GM12878 (cell line): Measurements from ENCODE around the gene RAPGEF1. TPM values are rescaled to one million over a fixed set of nuclear protein-coding genes. Genes with fewer than 3 reads are reported as not detected.

ENCODE experiments used
- ATAC-seq: fragments of 200-7000 bp; cut with Tn5 transposase; 3 replicates; pipeline ENCODE4 v1.9.1; 2020; ENCODE audit warnings: mild to moderate bottlenecking, moderate library complexity
- BruUV-seq: library from RNA; stranded (reverse); fragments of 400-500 nt; replicated peaks from 2 replicates; lab custom pipeline; 2021; lab: Mats Ljungman, UMichigan
- CTCF ChIA-PET: fragments of 300-600 bp; sonication (Branson Sonifier 250); formaldehyde crosslinking; extraction: SDS; loops from one replicate; lab custom pipeline; 2021; ENCODE audit warnings: inconsistent platforms; lab: Yijun Ruan, JAX
- POLR2A ChIA-PET: fragments of 350-600 bp; formaldehyde crosslinking; extraction: SDS; loops from one replicate; lab custom pipeline; 2021; ENCODE audit warnings: inconsistent platforms; lab: Charles Lee
- RAD21 ChIA-PET: fragments of 300-600 bp; sonication (Branson Sonifier 250); formaldehyde crosslinking; loops from one replicate; lab custom pipeline; 2023; ENCODE audit warnings: antibody characterized with exemption; ENCODE audit not compliant: unreplicated experiment; lab: Charles Lee
- SMC1A ChIA-PET: fragments of 300-600 bp; sonication (Branson Sonifier 250); formaldehyde crosslinking; loops from one replicate; lab custom pipeline; 2023; ENCODE audit not compliant: unreplicated experiment, uncharacterized antibody; lab: Charles Lee
- DNase-seq: peaks from one replicate; pipeline ENCODE4 v3.0.0-alpha.2; 2011; ENCODE audit warnings: low read depth, low spot score
- FAIRE-seq: peaks from 3 replicates; lab custom pipeline; 2011; peaks lifted over from hg19 to GRCh38; lab: Jason Lieb, UNC
- H2AFZ ChIP-seq: 2 replicates; pipeline ENCODE4 v1.6.0; 2011; ENCODE audit warnings: low read depth, low read length, control low read depth; ENCODE audit not compliant: control insufficient read depth
- H3K27ac ChIP-seq: 2 replicates; pipeline ENCODE4 v1.5.1; 2011; ENCODE audit warnings: control low read depth; ENCODE audit not compliant: control insufficient read depth, insufficient read depth
- H3K27me3 ChIP-seq, 2 experiments: replicated peaks in 1 of 2; 2 replicates each; pipeline versions ENCODE4 v1.6.0 to v1.6.1; 2011; ENCODE audit warnings: low read length in 1 of 2; ENCODE audit not compliant: control insufficient read depth in 2 of 2, insufficient read depth in 2 of 2
- H3K36me3 ChIP-seq, 2 experiments: 2 replicates each; pipeline ENCODE4 v1.5.1; 2011; ENCODE audit warnings: low read length in 1 of 2; ENCODE audit not compliant: control insufficient read depth in 2 of 2, insufficient read depth in 2 of 2
- H3K4me1 ChIP-seq: 2 replicates; pipeline ENCODE4 v1.6.1; 2011; ENCODE audit warnings: mild to moderate bottlenecking, low read length, moderate library complexity, mixed read lengths; ENCODE audit not compliant: control insufficient read depth, insufficient read depth
- H3K4me2 ChIP-seq: 2 replicates; pipeline ENCODE4 v1.6.0; 2011; ENCODE audit warnings: control low read depth; ENCODE audit not compliant: control insufficient read depth, insufficient read depth
- H3K4me3 ChIP-seq: fragments of 200-600 bp; sonication (generic); 2 replicates; pipeline ENCODE4 v1.5.1; 2016
- H3K79me2 ChIP-seq: 2 replicates; pipeline ENCODE4 v1.6.0; 2011; ENCODE audit warnings: low read length; ENCODE audit not compliant: control insufficient read depth, insufficient read depth
- H3K9ac ChIP-seq: 2 replicates; pipeline ENCODE4 v1.8.0; 2011; ENCODE audit warnings: low read length, control low read depth, mixed read lengths; ENCODE audit not compliant: control insufficient read depth, insufficient read depth
- H3K9me3 ChIP-seq: replicated peaks from 3 replicates; pipeline ENCODE4 v1.5.1; 2011; ENCODE audit warnings: mild to moderate bottlenecking, low read length; ENCODE audit not compliant: control insufficient read depth, insufficient read depth
- H4K20me1 ChIP-seq: 2 replicates; pipeline ENCODE4 v1.6.0; 2011; ENCODE audit not compliant: control insufficient read depth, insufficient read depth
- EED ChIP-seq: sonication (generic); IDR thresholded peaks from 2 replicates; pipeline ENCODE4 v1.6.1; 2016; ENCODE audit warnings: antibody characterized with exemption, low read depth
- ESRRA ChIP-seq: IDR thresholded peaks from 2 replicates; pipeline ENCODE4 v1.6.1; 2012; ENCODE audit warnings: mild to moderate bottlenecking, low read length, improper control_type of control experiment
- PAX5 ChIP-seq: IDR thresholded peaks from 2 replicates; pipeline ENCODE4 v1.6.1; 2011; ENCODE audit warnings: low read depth, low read length, borderline replicate concordance
- SMARCA5 ChIP-seq: fragments of 450-650 bp; IDR thresholded peaks from 2 replicates; pipeline ENCODE4 v1.6.1; 2017; ENCODE audit warnings: mild to moderate bottlenecking
- WGBS: methylation state at CpG from one replicate; pipeline ENCODE4 v1.1.6; 2016; ENCODE audit warnings: low lambda C conversion rate; ENCODE audit not compliant: insufficient replicate concordance, insufficient coverage; ENCODE audit errors: missing lambda C conversion rate; 5-methylcytosine and 5-hydroxymethylcytosine counted together
- in situ Hi-C: fragments of 300-500 bp; cut with MboI; formaldehyde crosslinking; loops from 9 replicates; pipeline ENCODE4 v1.14.3; 2018; ENCODE audit warnings: mixed read lengths
- intact Hi-C: fragments of 100-400 bp; cut with micrococcal nuclease; formaldehyde crosslinking; loops from one replicate; pipeline ENCODE4 v1.14.2; 2022; ENCODE audit not compliant: unreplicated experiment
- polyA plus RNA-seq, 11 experiments: library from polyadenylated mRNA; depleted of rRNA in 4 of 11; unstranded in 6 of 11; stranded (reverse) in 5 of 11; fragments of >200 nt; fragmentation: Nextera tagmentation in 4 of 11; fragmentation: Illumina TruSeq in 1 of 11; extraction: Ambion mirVana in 4 of 11; extraction: Trizol in 1 of 11; gene quantifications; 1 replicate in 1 of 11; 2 replicates in 10 of 11; pipeline versions ENCODE4 v1.2.1 to v1.2.3, GENCODE V29; 2011 to 2016; ENCODE audit warnings: inconsistent platforms in 2 of 11, missing spikeins in 2 of 11, low read depth in 1 of 11
- total RNA-seq, 4 experiments: library from RNA; depleted of rRNA in 3 of 4; stranded (reverse); fragments of >200 nt in 3 of 4; fragmentation: Illumina TruSeq in 1 of 4; extraction: Trizol in 1 of 4; gene quantifications; 2 replicates each; pipeline versions ENCODE4 v1.2.1 to v1.2.3, GENCODE V29; 2013 to 2021
- TF ChIP-seq, protein P1 (sequence below): IDR thresholded peaks from 2 replicates; pipeline ENCODE4 v1.6.1; 2012; ENCODE audit warnings: improper control_type of control experiment, low read depth, low read length; ENCODE audit not compliant: insufficient replicate concordance

RAPGEF1 gene
- total and polyA plus RNA-seq, 10 of the 15 experiments (the other 5 are each of a cell fraction or from before 2014, with no cell fraction given): 0.42 to 113 (median 45.9) TPM

DNA sequence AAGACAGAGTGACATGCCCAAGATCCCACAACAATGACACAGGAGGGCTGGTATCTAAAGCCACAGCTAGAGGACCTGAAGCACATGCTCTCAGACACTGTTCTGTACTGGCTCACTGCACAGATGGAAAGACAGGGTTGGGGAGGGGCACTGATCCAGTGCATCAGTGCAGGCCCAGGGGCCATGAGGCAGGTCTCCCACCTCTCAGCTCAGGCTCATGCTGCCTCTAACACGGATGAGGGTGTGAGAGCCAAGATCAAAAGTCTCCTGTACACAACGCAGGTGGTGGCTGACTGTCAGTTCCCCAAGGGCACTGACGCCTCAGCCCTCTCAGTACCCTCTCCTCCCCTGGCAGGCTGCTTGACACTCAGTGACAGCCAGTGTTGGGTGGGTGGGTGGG, 10.9 kb downstream of the RAPGEF1 start (continued):
- TF ChIP-seq PAX5: peak; percentile 13; the same call in 1 of the 2 replicates
- peak; percentile 71 for TF ChIP-seq SMARCA5
- no peak for TF ChIP-seq ESRRA

DNA sequence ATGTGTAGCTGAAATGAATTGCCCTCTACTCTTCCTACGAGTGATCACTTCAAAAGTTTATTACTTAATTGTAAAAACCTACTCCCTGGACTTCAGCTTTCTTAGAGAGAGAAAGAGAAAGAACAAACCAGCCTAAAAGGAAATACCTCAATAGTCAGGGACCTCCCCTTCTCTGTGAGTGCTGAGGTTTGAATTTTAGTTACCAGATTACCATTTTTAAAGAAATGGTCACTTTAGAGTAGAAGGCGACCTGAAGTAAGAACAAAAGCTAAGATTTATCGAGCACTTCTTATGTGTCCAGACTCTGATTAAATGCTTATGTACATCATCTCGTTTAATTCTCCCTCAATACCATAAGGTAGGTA, 11.3 kb downstream of the RAPGEF1 start:
- no peaks in the 10 kb centered on the region for H3K9me3 ChIP-seq
- TSS peak; percentile 73 for BruUV-seq
- RAD21 ChIA-PET: interaction anchor here (1.1 to 17.7 kb wide), 13 partner anchors 9 to 118 kb away, joined by 3 to 408 read pairs (median 11); no protein-coding TSS in a partner anchor
- H3K27ac ChIP-seq: peak overlapping the region; percentile 99
- no peaks in the 10 kb centered on the region for H3K27me3 ChIP-seq
- FAIRE-seq (no peak), ATAC-seq (peak; percentile 11), DNase-seq (no peak)
- in situ Hi-C loops (loop anchor here (10.0 kb wide), 1 partner anchor 464 kb away; no protein-coding TSS in a partner anchor), intact Hi-C loops (loop anchor here (1.0 to 2.0 kb wide), 3 partner anchors 18 to 60 kb away; no protein-coding TSS in a partner anchor)
- peak overlapping the region; percentile 63 for H3K4me3 ChIP-seq
- peak overlapping the region; percentile 97 for H3K4me2 ChIP-seq
- peaks cover 90% of the 10 kb centered on the region for H3K79me2 ChIP-seq
- H3K9ac ChIP-seq: peak overlapping the region; percentile 77
- POLR2A ChIA-PET: interaction anchor here (0.6 to 17.4 kb wide), 8 partner anchors 9 to 106 kb away, joined by 3 to 291 read pairs (median 10); partner anchors contain the start of gene RAPGEF1
- CTCF ChIA-PET: interaction anchor here (1.4 to 17.1 kb wide), 9 partner anchors 9 to 137 kb away, joined by 4 to 197 read pairs (median 14); partner anchors contain the start of gene RAPGEF1
- peaks cover 74% of the 10 kb centered on the region for H3K4me1 ChIP-seq
- TF ChIP-seq, protein P1, sequence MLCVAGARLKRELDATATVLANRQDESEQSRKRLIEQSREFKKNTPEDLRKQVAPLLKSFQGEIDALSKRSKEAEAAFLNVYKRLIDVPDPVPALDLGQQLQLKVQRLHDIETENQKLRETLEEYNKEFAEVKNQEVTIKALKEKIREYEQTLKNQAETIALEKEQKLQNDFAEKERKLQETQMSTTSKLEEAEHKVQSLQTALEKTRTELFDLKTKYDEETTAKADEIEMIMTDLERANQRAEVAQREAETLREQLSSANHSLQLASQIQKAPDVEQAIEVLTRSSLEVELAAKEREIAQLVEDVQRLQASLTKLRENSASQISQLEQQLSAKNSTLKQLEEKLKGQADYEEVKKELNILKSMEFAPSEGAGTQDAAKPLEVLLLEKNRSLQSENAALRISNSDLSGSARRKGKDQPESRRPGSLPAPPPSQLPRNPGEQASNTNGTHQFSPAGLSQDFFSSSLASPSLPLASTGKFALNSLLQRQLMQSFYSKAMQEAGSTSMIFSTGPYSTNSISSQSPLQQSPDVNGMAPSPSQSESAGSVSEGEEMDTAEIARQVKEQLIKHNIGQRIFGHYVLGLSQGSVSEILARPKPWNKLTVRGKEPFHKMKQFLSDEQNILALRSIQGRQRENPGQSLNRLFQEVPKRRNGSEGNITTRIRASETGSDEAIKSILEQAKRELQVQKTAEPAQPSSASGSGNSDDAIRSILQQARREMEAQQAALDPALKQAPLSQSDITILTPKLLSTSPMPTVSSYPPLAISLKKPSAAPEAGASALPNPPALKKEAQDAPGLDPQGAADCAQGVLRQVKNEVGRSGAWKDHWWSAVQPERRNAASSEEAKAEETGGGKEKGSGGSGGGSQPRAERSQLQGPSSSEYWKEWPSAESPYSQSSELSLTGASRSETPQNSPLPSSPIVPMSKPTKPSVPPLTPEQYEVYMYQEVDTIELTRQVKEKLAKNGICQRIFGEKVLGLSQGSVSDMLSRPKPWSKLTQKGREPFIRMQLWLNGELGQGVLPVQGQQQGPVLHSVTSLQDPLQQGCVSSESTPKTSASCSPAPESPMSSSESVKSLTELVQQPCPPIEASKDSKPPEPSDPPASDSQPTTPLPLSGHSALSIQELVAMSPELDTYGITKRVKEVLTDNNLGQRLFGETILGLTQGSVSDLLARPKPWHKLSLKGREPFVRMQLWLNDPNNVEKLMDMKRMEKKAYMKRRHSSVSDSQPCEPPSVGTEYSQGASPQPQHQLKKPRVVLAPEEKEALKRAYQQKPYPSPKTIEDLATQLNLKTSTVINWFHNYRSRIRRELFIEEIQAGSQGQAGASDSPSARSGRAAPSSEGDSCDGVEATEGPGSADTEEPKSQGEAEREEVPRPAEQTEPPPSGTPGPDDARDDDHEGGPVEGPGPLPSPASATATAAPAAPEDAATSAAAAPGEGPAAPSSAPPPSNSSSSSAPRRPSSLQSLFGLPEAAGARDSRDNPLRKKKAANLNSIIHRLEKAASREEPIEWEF: peak; percentile 42
- TF ChIP-seq EED: no peak
- H3K36me3 ChIP-seq: 0 out of 4 replicates have a peak, but pooled peaks cover 0 to 2% of the 10 kb centered on the region in 2 experiments
- SMC1A ChIA-PET: interaction anchor here (1.1 to 21.2 kb wide), 15 partner anchors 9 to 118 kb away, joined by 3 to 535 read pairs (median 9); no protein-coding TSS in a partner anchor
- no peaks in the 10 kb centered on the region for H4K20me1 ChIP-seq
- no peak overlapping the region for H2AFZ ChIP-seq
- 0% methylated on average over 4 of the region's 4 CpGs for WGBS
